Effector CD8-positive, alpha-beta T cell (primary cell): Measurements from ENCODE around the gene MMAB.
A peak's percentile ranks its signal among the peaks of the same experiment; 100 is the strongest.

ENCODE experiments used
- DNase-seq: peaks from one replicate; lab custom pipeline; 2025; lab: John Stamatoyannopoulos, UW

The MMAB gene

DNA sequence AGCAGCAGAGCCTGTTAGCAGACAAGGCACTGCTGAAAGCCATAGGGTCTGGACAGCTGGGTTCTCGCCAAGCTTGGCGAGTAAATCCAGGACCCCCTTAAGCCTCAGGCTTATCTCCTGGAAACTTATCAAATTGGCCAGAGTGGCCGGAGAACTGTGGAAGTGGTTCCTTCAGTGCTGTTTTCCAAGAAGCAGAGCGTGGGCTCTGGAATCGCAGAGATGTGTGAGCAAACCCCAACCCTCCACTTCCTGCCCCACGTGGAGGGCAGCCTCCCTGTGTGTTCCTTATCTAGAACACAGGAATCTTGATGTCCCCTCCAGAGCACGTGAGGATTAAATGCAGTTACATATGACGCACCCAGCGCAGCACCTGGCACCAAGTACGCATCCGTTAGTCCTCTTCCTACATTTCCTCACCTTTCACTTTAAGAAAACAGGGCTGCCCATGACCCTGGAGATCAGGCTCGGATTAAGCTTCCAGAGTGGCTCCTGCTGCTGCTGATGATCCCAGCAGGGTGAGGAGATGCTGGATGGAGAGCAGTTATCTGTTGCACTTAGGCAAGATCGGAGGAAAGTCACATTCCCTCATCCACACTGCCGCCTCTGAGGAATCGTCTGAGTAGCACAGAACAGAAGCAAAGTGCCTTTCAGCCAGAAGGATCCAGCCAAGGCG, 35.0 kb downstream of the MMAB start:
- no peak for DNase-seq

DNA sequence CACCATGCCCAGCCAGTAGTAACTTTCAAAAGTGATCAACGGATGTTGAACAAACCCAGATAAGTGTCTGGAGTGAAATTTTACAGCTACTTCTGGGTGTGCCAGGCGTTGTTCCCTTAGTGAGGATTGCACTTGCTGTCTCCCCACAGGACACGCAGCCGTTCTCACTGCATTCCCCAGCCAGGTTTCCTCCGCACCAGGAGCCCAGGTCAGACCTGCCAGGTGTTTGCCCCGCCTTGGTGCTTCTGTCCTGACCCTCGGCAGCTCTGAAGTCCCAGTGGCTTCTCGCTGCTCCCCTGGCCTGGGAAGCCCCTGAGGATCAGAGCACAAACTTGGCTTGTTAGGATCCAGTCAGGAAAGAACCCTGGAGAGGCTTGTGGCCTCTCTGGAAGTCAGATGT, 36.2 kb downstream of the MMAB start:
- no peak for DNase-seq

DNA sequence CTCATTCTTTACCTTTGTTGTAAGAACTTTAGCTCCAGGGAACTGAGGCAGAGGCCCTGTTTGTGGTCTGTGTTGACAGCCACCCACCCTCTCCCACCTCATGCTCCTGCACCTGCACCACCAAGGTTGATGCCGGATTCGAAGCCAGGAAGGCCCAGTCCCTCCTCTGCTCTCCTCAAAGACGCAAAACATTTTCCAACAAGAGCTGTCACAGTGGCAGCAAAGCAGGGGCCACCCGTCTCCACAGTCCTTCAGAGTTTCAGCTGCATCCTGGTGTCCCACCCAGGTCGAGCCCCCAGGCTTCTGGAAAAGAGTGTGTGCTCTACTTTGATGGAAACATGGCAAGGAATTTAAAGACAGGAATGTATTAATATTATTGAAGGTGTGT, 37.4 kb downstream of the MMAB start:
- no peak for DNase-seq

DNA sequence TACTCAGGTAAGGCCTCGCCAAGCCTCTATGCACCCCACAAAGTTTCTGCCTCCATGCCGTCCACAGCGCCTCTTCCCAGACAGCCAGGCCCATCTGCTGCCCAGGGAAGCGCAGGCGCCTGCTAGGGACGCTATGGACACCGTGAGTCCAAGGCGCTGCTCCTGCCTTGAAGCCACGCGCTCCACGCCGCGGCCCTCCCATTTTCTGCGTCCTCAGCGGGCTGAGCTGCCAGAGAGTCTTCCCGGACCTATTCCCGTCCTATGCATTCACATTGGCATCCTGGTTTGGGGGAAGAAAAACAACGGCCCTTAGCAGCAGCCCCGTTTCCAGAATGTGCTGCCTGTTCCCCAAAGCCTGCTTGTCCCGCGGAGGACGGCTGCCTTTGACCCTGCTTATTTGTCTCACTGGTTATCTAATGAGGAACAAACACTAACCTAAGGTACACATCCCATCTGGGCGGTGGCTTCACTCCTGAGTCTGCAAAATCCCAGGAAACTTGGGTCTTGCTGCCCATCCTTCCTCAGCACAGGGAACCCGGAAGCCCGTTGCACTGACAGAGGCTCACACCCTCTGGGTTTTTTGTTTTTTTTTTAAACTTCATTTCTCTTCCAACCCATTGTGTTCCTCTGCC, 38.0 kb downstream of the MMAB start:
- DNase-seq = no peak

DNA sequence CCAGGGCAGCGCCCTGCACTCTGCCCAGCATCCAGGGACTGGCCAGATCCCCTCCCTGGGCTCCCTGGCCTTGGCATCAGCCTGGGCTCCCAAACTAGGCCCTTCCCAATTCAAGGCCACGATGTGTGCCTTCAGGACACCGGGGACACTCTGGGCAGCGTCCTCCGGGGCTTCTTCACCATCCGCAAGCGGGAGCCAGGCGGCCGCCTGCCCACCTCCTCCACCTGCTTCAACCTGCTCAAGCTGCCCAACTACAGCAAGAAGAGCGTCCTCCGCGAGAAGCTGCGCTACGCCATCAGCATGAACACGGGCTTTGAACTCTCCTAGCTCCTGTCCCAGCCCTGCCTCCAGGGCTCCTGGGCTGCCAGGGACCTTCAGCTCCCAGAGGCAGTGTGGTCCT, 38.8 kb downstream of the MMAB start:
- no peak for DNase-seq

DNA sequence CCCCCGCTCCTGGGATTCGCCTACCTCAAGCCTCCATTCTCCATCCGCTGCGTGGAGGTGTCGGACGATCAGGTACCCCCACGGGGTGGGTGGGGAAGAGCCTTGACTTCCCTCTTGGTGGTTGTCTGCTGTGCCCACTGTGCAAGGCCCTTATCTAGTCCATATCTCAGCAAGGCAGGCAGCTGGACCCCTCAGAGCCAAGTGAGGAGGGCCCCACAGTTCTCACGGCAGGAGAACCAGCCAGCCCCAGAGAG, 39.9 kb downstream of the MMAB start:
- DNase-seq = no peak

DNA sequence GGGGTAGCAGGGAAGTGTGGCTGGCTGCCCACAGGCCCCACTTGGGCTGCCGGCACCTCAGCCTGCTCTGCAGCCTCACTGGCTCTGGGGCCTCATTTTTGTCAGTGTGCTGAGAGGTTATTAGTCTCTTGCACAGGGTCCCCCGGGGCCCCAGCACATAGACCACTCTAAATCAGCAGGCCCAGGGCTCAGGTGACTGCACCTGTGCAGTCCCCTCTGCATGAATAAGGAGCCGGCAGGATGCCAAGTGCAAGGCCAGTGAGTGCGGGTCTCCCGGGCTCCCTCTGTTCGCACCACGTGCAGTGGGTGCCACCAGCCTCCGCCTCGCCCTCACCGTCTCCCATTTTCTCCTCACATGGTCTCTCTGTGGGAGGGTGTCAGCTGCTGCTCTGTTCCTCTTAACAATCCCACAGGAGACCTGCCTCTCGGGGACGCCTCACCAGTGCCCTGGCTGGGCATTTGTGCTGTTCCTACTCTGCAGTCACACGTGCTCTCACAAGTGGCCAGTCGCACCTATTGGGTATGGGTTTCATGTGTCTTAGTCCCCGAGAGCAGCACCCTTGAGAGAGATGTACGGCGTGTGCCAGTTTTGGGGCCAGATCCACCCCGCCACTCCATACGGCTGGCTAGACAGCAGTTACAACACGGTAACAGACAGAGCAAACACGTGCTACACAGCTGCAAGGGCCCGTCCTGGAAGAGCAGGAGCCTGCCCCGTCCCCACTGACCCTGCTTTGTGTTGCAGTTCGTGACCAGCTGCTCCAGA, 40.4 kb downstream of the MMAB start:
- no peak for DNase-seq

DNA sequence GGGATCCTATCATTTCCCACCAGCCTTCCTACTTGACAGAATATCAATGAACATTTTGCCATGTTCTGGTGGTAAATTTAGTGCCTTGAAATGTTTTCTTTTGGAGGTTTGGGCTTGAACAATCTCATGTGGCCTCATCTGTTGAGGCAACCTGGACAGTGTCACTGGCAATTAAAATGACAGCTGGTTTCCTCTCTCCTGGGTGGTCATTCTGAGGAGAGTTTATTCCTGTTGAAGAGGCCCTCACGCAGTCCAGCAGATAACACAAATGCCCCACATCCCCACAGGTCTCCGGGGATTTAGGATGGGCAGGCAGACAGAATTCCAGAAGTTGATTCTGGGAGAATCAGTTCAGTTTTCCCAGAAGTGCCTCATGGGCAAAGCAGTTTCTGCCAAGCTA, 41.9 kb downstream of the MMAB start:
- DNase-seq = no peak

DNA sequence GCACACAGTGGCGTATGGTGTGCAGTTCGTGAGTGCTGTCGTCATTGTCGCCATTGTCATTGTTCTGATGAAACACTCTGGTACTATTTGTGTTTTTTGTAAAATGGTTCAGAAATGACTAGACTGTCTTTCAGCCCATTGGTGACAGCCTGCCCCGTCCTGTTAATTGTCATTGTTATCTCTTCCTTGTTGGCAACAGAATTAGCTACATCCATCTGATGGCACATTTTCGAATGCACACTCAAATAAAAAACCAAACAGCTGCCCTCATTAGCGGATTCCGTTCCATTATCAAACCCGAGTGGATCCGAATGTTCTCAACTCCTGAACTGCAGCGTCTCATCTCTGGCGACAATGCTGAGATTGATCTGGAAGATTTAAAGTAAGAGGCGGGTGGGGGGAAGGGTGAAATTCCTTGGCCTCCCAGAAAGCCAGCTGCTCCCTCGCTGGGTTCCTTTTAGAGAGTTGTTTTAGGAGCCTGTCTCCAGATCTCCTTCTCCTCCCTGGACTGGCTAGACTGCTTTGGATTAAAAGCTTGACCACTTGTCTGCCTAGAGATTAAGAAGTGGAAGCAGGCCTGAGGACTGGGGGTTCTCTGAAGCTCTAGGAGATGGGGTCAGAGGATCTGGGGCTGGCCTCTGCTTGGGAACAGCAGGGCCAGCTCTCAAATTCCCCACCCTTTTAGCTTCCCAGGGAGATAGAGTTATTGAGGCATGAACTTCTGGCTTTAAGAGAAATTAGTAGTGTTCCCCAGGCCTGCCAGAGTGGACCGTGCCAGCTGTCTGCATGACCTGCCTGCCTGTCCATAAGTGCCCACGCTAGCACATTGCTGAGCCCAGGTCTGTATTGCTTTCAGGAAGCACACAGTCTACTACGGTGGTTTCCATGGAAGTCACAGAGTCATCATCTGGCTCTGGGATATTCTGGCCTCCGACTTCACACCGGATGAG, 43.3 kb downstream of the MMAB start:
- no peak for DNase-seq

DNA sequence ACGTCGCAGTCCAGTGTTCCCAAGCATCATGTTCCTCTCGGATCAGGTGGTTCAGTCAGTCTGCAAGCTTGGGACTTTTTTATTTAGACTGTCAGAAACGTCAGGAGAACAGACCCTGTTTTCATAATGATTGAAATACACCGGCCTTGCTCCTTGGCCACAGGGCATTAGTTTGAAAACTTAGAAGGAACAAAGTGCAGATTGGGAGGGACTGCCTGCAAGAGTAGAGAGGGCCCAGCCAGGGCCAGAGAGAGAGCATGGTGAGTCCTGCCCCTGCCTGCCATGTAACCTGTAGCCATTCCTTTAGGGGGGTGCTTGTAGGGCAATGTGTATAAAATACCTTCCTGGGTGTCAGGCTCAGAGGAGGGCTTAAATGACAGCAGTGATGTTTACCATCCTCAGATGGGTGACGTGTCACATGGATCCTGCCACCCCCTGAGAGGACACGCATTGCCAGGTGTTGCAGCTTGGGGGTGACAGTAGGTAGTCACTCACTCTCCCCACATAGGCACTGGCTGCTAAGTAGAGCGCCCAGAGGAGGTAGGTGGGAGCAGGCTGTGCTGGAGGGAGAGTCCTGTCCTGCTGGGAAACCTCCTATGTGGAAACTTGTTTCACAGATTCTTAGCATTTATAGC, 45.7 kb downstream of the MMAB start:
- no peak for DNase-seq

DNA sequence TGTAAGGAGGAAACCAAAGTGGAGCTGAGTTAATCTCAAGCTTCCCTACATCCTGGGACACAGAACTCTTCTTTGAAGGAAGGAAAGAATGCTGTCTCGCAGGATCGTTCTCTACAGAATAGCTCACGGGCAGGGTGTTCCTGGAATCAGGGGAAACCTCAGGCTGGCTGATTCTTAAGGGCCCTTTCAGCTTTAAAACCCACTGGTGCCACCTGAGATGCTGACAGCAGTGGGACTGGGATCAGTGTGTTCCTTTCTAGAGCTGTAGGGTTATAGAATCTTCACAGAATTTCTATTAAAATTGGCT, 48.1 kb downstream of the MMAB start:
- DNase-seq = no peak

DNA sequence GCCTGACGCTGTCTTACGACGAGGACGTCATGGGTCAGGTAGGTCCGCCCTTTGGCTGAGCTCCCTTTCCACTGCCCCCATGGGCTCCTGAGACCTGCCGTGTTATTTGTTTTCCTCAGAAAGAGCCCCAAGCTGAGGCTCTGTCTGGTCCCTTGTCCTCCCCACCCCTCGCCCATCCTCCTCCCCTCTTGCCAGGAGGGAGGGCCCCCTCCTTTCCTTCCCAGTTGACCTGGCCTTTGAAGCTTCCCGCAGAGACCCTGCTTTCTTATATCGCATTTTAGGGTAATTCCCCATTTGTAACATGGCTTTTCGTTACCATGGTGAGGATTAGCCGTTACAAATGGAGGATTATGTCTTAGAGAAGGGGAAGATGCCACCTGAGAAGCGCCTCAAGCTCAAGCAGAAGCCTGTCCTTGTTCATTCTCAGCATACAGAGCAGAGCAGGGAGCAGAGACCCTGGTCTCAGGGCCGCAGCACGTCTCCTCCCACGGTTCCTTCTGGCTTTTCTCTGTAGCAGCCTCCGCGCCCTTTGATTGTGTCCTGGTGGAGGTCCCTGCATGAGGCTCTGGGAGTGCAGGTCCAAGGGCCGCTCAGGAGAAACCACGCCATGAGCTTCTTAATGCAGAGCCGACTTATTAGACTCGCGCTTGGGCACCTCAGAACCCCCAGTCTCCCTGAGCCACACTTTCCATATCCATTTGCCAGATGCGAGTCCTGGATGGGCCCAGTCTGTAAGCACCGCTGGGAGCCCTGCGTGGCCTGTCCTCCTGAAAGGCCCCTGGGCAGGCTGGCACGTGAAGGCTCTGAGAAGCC, 48.6 kb downstream of the MMAB start:
- no peak for DNase-seq

DNA sequence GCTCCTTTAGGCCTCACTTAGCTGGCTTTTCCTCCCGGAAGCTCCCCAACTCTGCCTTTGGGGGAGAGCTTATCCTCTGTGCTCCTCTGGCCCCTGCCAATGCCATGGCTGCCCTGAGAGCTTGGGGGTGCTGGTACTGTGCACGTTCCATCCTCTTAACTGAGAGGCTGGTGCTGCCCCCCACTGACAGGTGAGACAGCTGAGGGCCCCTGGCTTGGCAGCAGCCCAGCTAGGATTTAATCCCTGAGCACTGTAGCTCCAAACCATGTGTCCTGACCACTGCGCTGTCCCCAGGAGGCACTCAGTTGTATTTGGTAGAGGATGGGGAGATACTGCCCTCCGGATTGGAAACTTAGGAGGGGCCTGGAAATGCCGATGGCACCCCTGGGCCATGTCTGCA, 49.8 kb downstream of the MMAB start:
- no peak for DNase-seq

DNA sequence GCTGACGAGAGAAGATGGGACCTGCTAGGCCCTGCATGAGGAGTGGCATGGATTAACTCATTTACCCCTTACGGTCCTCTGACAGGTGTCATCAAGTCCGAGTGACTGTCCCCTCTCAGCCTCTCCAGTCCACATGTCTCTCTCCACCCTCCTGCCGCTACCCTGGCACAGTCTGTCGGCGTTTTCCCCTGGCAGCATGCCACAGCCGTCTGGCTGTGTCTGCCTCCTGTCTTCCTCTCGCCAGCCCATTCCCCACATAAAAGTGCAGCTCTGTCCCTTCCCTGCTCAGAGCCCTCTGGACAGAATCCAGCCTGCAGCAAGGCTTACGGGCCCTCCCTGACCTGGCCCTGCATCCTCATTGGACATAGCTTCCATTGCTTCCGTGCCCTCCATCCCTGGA, 50.2 kb downstream of the MMAB start:
- no peak for DNase-seq

DNA sequence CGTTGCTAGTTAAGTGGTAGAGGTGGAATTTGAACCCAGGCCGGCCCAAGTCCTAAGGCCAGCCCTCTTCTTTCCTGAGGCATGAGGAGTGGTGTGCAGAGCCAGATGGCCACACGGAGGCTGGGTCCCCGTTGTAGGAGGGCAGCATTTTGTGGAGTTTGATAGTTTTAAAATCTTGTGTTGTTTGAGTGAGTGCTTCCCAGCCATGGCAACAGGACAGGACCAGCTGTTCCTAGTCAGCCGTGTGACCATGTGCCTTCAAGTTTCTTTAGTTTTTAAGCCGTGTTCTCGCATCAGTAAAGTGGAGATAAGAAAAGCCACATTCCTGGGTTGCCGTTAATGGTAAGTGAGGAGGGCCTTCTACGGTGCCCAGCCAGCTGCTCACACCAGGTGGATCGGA, 51.5 kb downstream of the MMAB start:
- no peak for DNase-seq

DNA sequence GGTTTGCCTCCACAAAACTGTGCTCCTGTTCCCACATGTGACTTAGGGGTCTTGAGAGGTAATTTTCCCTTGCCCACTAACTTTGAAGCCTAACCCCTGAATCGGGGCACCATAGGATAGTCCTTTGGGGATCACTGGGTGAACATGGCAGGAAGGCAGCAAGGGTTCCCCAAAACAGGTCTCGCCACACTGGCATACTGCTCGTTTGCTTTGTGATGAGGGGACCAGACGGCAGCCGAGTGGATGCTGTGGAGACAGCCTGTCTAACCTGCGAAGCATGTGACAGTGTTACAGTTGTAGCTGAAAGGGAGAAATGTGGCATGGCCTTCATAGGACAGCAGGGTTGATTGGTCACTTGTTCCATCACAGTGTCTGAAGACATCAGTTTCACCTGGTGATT, 53.5 kb downstream of the MMAB start:
- DNase-seq = no peak

DNA sequence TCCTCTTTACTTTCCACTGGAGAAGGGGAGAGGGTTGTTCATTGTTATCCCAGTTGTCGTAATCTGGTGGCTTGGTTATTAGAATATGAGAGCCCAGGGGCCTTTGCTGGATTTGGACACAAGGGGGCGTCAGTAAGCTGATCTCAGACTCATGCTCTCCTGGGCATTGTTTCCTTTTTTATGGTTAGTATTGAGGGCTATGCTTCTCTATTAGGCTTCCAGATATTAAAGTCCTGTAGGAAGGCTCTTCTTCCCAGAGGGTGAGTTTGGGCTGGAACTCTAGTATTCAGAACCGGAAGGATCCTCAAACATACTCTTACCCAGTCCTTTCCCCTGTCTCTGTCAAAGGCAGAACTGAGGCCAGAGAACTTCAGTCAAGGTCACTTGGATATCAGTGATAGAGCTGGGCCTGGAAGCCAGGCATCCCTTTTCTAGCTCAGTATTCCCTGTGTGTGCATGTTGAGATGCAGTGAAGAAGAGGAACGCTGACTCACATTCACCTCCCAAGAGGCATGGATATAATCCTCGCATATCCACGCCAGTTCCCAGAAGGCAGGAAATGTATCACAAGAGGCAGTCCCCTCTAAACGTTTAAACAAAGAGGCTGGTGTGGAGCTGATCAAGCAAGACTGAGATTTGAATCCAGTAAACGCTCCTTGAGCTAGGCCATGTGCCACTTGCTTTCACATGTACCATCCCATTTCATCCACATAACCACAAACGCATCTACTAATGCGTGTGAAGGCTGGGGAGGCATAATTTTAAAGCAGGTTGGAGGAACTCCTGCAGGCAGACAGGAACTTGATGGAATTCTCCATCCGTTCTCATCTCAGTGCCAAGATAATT, 54.3 kb downstream of the MMAB start:
- peak; percentile 13 for DNase-seq

DNA sequence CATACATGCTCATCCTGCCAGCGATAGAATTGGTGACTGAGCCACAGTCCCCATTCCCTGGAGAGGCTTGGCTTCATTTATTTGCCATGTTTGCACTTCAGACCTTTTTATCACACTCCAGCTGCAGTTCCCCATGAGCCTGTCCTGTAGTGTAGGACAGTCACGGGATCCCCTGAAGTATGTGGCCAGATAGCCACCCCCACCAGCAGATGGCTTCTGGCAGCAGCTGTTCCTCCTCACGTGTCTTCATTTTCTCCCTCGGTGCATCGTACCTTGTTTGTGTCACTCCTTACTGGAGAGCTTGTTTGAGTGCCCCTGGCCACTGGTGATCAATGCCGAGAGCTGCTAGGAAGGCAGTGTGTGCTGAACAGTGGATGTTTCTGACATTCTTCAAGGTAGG, 55.7 kb downstream of the MMAB start:
- DNase-seq = no peak

DNA sequence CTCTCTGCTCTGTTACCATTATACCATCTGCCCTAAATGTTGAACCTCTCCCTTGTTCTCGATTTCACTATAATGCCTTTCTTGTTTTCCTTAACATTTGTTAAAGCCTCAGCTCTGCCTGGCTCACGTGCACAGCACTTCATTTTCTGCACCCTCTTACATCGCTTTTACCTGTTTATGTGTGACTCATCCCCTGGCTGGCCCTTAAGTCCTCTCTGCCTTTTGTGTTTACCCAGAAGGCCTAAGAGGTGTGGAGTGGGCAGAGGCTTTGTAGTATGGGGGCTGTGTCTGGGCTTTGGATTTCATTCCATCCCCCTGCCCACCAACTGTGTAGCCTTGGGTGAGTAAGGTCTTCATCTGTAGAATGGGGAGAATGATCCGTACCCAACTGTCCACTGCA, 59.3 kb downstream of the MMAB start:
- DNase-seq = no peak

DNA sequence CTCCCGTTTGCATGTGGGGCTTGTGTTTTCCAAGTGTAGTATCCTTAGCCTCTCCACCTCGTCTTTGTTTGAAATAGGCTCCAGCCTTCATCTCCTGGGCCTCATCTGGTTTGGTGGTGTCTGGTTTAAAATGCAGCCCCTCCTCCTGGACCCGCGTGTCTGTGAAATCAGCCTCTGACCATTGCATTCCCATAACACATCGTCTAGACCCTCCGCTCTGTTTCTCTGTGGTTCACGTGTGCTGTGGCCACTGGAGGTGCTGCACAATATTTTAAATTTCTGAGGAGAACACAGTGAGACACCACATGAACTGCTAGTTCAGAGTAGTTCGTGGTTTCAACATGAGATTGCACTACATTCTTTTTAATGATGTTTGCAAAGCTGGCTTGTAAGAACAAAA, 60.3 kb downstream of the MMAB start:
- no peak for DNase-seq

DNA sequence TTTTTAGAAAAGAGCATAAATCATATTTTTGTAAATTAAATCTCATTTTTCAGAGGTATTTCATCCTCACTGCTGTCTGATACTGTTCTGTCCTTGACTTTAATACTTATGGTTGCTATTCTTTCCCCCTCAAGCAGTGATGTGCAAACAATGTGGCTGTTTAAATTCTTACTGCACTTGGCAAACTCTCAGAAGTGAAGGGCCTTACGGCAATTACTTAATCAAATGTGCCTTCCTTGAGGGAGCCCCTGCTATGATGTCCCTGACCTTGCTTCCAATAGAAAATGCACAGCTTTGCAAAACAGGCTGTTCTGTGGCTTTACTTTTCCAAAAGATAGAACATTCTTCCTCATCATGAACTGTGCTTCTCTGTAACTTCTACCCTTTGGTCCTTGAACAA, 60.7 kb downstream of the MMAB start:
- no peak for DNase-seq
